ENCODE results near the gene ZNF648.

ZNF648 gene

DNA sequence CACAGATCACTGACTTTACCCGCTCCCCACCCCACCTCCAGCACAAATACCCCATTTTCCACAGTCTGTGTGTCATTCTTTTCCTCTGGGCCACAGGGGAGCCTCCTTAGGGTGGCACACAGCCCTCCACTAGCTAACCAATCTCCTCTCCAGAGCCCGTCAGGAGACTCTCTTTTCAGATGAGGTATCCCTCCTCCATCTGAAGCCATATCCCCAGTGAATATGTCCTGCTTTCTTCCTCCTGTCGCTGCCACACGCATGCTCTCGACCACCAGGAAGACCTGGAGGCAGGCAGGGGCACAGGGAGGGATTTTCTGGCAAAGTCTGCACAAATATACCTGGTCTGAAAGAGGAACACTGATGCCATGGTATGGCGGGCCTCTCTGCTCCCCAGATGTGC lies 635 bp downstream of the ZNF648 start:
- peaks cover 14% of the 10 kb centered on the region for H3K27me3 Mint-ChIP-seq (ENCODE audit: low read depth, poor library complexity)
- H3K4me3 Mint-ChIP-seq: peak overlapping the region; percentile 79
- H3K27ac Mint-ChIP-seq: no peak overlapping the region
- no peak for DNase-seq
- H3K9me3 Mint-ChIP-seq: peaks cover 14% of the 10 kb centered on the region
- TF ChIP-seq, protein P1, sequence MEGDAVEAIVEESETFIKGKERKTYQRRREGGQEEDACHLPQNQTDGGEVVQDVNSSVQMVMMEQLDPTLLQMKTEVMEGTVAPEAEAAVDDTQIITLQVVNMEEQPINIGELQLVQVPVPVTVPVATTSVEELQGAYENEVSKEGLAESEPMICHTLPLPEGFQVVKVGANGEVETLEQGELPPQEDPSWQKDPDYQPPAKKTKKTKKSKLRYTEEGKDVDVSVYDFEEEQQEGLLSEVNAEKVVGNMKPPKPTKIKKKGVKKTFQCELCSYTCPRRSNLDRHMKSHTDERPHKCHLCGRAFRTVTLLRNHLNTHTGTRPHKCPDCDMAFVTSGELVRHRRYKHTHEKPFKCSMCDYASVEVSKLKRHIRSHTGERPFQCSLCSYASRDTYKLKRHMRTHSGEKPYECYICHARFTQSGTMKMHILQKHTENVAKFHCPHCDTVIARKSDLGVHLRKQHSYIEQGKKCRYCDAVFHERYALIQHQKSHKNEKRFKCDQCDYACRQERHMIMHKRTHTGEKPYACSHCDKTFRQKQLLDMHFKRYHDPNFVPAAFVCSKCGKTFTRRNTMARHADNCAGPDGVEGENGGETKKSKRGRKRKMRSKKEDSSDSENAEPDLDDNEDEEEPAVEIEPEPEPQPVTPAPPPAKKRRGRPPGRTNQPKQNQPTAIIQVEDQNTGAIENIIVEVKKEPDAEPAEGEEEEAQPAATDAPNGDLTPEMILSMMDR (IDR thresholded peaks at IDR 0.05): no peak
- peaks cover 26% of the 10 kb centered on the region for H3K4me1 Mint-ChIP-seq
- H3K36me3 Mint-ChIP-seq (ENCODE audit: low read depth): no peaks in the 10 kb centered on the region

DNA sequence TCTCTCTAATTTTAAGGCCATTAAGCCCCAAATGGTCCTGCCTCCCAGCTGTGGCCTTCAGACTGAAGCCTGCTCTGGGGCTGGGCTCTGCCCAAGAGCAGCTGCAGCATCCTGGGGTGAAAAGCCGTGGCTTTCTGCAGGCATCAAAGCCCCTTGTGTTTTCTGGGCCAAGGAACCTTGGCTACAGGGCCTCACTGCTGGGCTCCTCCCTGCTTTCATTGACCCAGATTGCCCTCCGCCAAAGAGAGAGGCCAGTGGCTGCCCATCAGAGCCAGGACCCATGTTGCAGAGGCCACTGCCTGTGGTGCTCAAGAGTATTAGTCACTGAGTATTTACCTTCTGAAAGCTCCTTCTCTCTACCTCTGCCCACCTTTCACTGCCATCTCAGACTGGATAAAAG lies 1.6 kb downstream of the ZNF648 start:
- peaks cover 26% of the 10 kb centered on the region for H3K4me1 Mint-ChIP-seq
- H3K36me3 Mint-ChIP-seq (ENCODE audit: low read depth): no peaks in the 10 kb centered on the region
- no peak for DNase-seq
- no peak overlapping the region for H3K4me3 Mint-ChIP-seq
- peaks cover 14% of the 10 kb centered on the region for H3K9me3 Mint-ChIP-seq
- peaks cover 14% of the 10 kb centered on the region for H3K27me3 Mint-ChIP-seq (ENCODE audit: low read depth, poor library complexity)
- TF ChIP-seq, protein P1 (IDR thresholded peaks at IDR 0.05): no peak
- H3K27ac Mint-ChIP-seq: no peak overlapping the region

DNA sequence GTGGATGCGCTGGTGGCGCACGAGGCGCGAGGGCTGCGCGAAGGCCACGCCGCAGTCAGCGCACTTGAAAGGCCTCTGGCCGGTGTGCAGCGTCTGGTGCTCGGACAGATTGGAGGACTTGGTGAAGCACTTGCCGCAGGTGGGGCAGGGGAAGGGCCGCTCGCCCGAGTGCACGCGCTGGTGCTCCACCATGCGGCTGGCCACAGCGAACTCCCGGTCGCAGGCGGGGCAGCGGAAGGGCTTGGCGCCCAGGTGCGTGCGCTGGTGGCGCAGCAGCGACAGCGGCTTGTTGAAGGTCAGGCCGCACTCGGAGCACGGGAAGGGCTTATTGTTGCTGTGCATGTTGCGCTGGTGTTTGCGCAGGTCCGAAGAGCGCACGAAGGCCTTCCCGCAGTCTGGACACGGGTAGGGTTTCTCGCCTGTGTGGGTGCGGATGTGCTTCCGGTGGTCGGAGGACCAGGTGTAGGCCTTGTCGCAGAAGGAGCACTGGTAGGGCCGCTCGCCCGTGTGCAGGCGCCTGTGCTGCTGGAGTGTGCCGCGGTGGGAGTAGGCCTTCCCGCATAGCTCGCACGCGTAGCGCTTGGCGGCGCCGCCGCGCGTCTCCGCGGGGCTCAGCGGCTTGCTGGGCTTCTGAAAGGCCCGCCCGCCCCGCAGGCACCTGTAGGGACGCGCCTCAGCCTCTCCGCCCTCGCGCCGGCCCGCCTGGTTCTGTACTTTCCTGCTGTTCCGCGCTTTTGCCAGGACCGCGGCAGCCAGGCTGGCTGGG lies 4.7 kb downstream of the ZNF648 start:
- Mint-ChIP-seq H3K4me3 (no peak overlapping the region), H3K27me3 (ENCODE audit: low read depth, poor library complexity) (peaks cover 9% of the 10 kb centered on the region), H3K9me3 (no peaks in the 10 kb centered on the region), H3K4me1 (peaks cover 24% of the 10 kb centered on the region), H3K36me3 (ENCODE audit: low read depth) (no peaks in the 10 kb centered on the region), H3K27ac (no peak overlapping the region)
- DNase-seq: no peak
- TF ChIP-seq, protein P1 (IDR thresholded peaks at IDR 0.05): no peak

DNA sequence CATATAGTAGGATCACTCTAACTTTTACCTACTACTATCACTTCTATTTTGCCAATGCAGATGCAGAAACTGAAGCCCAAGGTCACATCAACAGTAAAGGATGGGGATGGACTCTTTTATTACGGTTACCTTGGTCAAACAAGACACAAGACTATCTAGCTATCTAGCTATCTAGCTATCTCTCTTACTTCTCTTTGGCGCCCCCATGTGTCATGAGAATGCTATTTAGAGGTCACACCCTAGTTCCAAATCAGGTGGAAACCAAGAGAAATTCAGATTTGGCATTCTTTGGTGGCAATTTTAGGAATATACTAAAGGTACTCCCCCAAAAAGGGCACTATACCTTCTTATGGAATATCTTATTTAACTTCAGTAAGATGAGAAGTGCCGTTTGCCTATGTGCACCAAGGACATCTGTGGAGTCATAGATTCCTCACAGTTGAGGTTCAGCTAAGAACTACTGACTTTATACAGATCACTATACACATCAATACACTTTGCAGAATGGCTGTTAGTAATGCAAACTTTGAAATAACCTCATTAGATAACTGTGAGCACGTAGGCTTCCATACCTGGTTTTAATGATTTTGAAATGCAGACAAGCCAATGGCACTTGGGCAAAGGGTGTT lies 6.7 kb downstream of the ZNF648 start:
- TF ChIP-seq, protein P1 (IDR thresholded peaks at IDR 0.05): peak; percentile 63
- Mint-ChIP-seq H3K9me3 (no peaks in the 10 kb centered on the region), H3K4me1 (peaks cover 5% of the 10 kb centered on the region), H3K36me3 (ENCODE audit: low read depth) (no peaks in the 10 kb centered on the region), H3K27ac (no peak overlapping the region), H3K4me3 (no peak overlapping the region), H3K27me3 (ENCODE audit: low read depth, poor library complexity) (peaks cover 5% of the 10 kb centered on the region)
- peak; percentile 65 for DNase-seq

DNA sequence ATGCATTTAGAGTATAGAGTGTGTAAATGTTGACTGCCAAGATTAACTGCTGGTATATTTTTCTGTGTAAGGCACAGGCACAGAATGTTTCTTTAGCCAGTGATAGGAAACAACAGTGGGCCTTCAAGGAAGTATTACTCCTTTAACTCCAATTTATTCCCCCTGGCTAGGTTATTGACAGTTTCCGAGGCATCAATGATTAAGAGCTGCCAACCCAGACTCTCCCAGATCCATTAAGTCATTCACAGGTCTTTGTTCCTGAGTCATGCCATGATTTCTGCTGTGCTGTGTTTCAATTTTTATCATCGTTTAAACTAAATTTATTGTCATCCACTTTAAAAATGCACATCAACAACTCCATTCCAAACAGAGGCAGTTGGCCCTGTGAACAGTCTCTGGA lies 9.2 kb downstream of the ZNF648 start:
- TF ChIP-seq, protein P1 (IDR thresholded peaks at IDR 0.05): no peak
- Mint-ChIP-seq H3K36me3 (ENCODE audit: low read depth) (no peaks in the 10 kb centered on the region), H3K9me3 (no peaks in the 10 kb centered on the region), H3K4me3 (no peak overlapping the region), H3K27ac (no peak overlapping the region), H3K27me3 (ENCODE audit: low read depth, poor library complexity) (peaks cover 3% of the 10 kb centered on the region), H3K4me1 (no peaks in the 10 kb centered on the region)
- no peak for DNase-seq

DNA sequence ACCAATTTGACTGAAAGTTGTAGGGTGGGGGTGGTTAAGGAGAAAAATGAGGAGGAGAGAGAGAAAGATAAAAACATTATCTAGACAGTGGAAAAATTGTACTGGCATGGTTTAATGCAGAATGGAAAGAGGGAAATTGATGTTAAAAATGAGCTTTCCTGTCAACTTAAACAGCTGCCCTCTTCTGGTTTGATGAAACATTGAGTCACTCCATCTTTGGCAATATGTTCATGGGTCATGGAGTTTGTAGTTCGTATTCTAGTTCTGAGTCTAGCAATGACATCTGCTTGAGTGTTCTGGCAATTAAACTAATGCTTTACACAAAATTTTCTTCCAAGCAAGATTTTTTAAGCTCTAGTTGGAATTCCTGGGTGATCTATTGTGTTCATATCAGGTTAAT lies 9.6 kb downstream of the ZNF648 start:
- no peak for DNase-seq
- Mint-ChIP-seq H3K27ac (no peak overlapping the region), H3K4me1 (no peaks in the 10 kb centered on the region), H3K27me3 (ENCODE audit: low read depth, poor library complexity) (peaks cover 3% of the 10 kb centered on the region), H3K36me3 (ENCODE audit: low read depth) (no peaks in the 10 kb centered on the region), H3K4me3 (no peak overlapping the region), H3K9me3 (peaks cover 2% of the 10 kb centered on the region)
- TF ChIP-seq, protein P1 (IDR thresholded peaks at IDR 0.05): no peak

All from nephron progenitor cell (in vitro differentiated cells).